ENCODE results near the gene ATRIP.
A peak's percentile ranks its signal among the peaks of the same experiment; 100 is the strongest.
"Not testable (repeated sequence)": the region's sequence is repeated elsewhere in the genome, so short reads cannot be mapped to it uniquely, and the experiment has no call there.

The ATRIP gene

DNA sequence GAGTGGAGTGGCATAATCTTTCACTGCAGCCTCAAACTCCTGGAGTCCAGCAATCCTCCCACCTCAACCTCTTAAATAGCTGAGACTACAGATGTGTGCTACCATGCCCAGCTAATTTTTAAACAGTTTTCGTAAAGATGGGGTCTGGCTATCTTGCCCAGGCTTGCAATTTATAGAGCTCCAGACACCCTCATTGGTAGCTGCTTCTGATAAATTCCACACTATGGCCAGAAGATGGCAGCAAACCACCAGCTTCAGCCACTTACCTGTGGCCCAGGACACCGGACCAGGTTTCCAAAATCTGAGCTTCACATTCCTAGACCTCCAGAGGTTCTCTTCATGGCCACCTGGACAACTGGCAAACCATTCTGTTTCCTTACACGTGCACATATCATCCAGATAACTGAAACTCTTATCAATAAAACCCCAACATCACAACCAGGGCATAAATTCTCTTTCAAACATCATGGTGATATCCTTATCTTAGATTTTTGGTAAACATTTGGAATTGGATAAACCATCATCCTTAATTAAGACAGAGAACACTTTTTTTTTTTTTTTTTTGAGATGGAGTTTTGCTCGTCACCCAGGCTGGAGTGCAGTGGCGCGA, 45.6 kb upstream of the ATRIP start (continued):
- TF ChIP-seq ZNF121 (tag by site-specific recombination; IDR thresholded peaks at IDR 0.05) (peak; percentile 100), MYNN (tag by site-specific recombination; IDR thresholded peaks at IDR 0.05; ENCODE audit: borderline replicate concordance) (no peak)

DNA sequence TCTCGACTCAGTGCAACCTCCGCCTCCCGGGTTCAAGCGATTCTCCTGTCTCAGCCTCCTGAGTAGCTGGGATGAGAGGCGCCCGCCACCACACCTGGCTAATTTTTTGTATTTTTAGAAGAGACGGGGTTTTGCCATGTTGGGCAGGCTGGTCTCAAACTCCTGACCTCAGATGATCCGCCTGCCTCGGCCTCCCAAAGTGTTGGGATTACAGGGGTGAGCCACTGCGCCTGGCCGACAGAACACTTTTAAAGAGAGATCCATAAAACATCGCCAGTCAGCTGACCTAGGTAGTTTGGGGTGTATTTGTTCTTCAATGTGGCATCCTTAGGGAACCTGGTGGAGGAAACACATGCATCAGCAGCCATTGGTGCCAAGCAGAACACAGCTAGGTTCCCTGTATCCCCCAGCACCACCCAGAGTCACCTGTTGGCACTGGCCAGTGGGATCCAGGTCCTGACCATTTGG, 45.1 kb upstream of the ATRIP start:
- not testable (repeated sequence) for H3K4me3 ChIP-seq (ENCODE audit: low read depth, low read length); H3K4me1 ChIP-seq (ENCODE audit: control insufficient read depth, insufficient read depth, low read length); H3K27ac ChIP-seq (ENCODE audit: extremely low read depth, low read depth, low read length); H3K9me3 ChIP-seq (ENCODE audit: control insufficient read depth, insufficient read depth, low read depth, low read length)
- POLR2A ChIA-PET = interaction anchor here (0.7 to 2.1 kb wide), 7 partner anchors 31 to 152 kb away, joined by 3 to 13 read pairs (median 4); partner anchors contain the start of genes CCDC51 and TMA7
- peaks cover 0 to 27% of the 10 kb centered on the region in 2 experiments; a peak in 1 of 3 replicates for H3K36me3 ChIP-seq (ENCODE audit: control insufficient read depth in 2 of 2, insufficient read depth in 1 of 2, low read length in 2 of 2)
- CTCF ChIA-PET = interaction anchor here (0.6 to 7.2 kb wide), 30 partner anchors 10 to 338 kb away, joined by 3 to 238 read pairs (median 5); partner anchors contain the start of genes CCDC51, PLXNB1 and TMA7

DNA sequence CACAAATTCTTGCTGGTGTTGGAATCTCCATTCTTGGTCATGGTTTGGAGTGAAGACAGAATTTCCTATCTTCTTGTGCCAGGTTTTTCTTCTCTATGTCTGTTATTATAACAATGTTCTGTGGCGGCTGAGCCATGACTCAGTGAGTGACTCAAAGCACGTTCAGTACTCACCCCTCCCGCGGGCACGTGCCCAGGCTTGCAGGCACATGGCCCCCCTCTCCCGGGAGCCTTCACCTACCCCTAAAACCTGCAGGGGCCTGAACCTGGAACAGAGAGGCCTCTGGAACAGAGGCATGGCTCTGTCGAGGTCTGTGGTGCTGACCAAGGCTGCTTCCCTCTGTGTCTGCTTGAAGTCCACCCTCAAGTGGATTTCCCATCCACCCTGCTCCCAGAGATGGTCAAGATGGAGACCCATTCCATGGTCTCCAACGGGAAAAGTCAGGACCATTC, 44.2 kb upstream of the ATRIP start:
- POLR2A ChIA-PET = no interaction called here
- TF ChIP-seq, protein P1, sequence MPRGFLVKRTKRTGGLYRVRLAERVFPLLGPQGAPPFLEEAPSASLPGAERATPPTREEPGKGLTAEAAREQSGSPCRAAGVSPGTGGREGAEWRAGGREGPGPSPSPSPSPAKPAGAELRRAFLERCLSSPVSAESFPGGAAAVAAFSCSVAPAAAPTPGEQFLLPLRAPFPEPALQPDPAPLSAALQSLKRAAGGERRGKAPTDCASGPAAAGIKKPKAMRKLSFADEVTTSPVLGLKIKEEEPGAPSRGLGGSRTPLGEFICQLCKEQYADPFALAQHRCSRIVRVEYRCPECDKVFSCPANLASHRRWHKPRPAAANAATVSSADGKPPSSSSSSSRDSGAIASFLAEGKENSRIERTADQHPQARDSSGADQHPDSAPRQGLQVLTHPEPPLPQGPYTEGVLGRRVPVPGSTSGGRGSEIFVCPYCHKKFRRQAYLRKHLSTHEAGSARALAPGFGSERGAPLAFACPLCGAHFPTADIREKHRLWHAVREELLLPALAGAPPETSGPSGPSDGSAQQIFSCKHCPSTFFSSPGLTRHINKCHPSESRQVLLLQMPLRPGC (tag by site-specific recombination; IDR thresholded peaks at IDR 0.05) = no peak
- TF ChIP-seq SP7 (tag by site-specific recombination; IDR thresholded peaks at IDR 0.05) = 0 out of 2 replicates have a peak, but pooled peaks have one; percentile 32
- Histone ChIP-seq H3K9me3 (ENCODE audit: control insufficient read depth, insufficient read depth, low read depth, low read length) (no peaks in the 10 kb centered on the region), H3K4me1 (ENCODE audit: control insufficient read depth, insufficient read depth, low read length) (no peaks in the 10 kb centered on the region), H3K36me3 (ENCODE audit: control insufficient read depth in 2 of 2, insufficient read depth in 1 of 2, low read length in 2 of 2) (peaks cover 0 to 33% of the 10 kb centered on the region in 2 experiments; a peak in 1 of 3 replicates), H3K27ac (ENCODE audit: extremely low read depth, low read depth, low read length) (no peak overlapping the region), H3K4me3 (ENCODE audit: low read depth, low read length) (no peak overlapping the region)
- CTCF ChIA-PET = interaction anchor here (2.6 to 7.2 kb wide), 3 partner anchors 32 to 146 kb away, joined by 15 to 238 read pairs (median 40); partner anchors contain the start of genes CCDC51 and TMA7

DNA sequence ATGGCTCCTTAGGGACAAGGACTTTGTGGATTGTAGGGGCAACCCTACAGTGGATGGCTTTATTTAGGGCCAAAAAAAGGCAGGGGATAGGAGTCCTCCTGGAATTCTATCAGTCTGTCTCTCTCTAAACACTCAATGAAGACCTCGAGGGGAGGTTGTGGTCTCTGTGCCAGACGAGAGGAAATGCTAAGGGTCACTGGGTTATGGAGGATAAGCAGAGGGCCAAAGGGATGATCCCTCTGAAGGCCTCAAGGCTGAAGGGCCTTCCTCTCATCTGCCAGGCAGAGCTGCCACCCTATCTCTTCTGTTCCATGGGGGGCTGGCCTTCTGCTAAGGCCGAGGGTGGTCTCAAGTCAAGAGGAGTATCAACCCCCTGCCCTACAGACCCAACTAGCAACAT, 43.6 kb upstream of the ATRIP start:
- H3K27ac ChIP-seq (ENCODE audit: extremely low read depth, low read depth, low read length) = no peak overlapping the region
- POLR2A ChIA-PET = interaction anchor here (1.3 kb wide), 1 partner anchor 33 kb away, joined by 5 read pairs; no protein-coding TSS in a partner anchor
- H3K4me1 ChIP-seq (ENCODE audit: control insufficient read depth, insufficient read depth, low read length) = no peaks in the 10 kb centered on the region
- H3K9me3 ChIP-seq (ENCODE audit: control insufficient read depth, insufficient read depth, low read depth, low read length) = no peaks in the 10 kb centered on the region
- TF ChIP-seq EGR2 (tag by site-specific recombination; IDR thresholded peaks at IDR 0.05; ENCODE audit: low read depth) (no peak), ZBTB17 (tag by site-specific recombination; IDR thresholded peaks at IDR 0.05) (no peak), ZNF571 (tag by site-specific recombination; IDR thresholded peaks at IDR 0.05) (no peak), ZNF76 (tag by site-specific recombination; IDR thresholded peaks at IDR 0.05; ENCODE audit: borderline replicate concordance, low read depth) (no peak), ZNF701 (tag by site-specific recombination; IDR thresholded peaks at IDR 0.05) (no peak), GFI1B (tag by site-specific recombination; IDR thresholded peaks at IDR 0.05) (no peak), ZNF16 (tag by site-specific recombination; IDR thresholded peaks at IDR 0.05; ENCODE audit: low read depth) (no peak), ZNF600 (tag by site-specific recombination; IDR thresholded peaks at IDR 0.05) (no peak)
- TF ChIP-seq, protein P2, sequence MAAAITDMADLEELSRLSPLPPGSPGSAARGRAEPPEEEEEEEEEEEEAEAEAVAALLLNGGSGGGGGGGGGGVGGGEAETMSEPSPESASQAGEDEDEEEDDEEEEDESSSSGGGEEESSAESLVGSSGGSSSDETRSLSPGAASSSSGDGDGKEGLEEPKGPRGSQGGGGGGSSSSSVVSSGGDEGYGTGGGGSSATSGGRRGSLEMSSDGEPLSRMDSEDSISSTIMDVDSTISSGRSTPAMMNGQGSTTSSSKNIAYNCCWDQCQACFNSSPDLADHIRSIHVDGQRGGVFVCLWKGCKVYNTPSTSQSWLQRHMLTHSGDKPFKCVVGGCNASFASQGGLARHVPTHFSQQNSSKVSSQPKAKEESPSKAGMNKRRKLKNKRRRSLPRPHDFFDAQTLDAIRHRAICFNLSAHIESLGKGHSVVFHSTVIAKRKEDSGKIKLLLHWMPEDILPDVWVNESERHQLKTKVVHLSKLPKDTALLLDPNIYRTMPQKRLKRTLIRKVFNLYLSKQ (tag by site-specific recombination; IDR thresholded peaks at IDR 0.05; ENCODE audit: borderline replicate concordance) = no peak
- TF ChIP-seq, protein P3, sequence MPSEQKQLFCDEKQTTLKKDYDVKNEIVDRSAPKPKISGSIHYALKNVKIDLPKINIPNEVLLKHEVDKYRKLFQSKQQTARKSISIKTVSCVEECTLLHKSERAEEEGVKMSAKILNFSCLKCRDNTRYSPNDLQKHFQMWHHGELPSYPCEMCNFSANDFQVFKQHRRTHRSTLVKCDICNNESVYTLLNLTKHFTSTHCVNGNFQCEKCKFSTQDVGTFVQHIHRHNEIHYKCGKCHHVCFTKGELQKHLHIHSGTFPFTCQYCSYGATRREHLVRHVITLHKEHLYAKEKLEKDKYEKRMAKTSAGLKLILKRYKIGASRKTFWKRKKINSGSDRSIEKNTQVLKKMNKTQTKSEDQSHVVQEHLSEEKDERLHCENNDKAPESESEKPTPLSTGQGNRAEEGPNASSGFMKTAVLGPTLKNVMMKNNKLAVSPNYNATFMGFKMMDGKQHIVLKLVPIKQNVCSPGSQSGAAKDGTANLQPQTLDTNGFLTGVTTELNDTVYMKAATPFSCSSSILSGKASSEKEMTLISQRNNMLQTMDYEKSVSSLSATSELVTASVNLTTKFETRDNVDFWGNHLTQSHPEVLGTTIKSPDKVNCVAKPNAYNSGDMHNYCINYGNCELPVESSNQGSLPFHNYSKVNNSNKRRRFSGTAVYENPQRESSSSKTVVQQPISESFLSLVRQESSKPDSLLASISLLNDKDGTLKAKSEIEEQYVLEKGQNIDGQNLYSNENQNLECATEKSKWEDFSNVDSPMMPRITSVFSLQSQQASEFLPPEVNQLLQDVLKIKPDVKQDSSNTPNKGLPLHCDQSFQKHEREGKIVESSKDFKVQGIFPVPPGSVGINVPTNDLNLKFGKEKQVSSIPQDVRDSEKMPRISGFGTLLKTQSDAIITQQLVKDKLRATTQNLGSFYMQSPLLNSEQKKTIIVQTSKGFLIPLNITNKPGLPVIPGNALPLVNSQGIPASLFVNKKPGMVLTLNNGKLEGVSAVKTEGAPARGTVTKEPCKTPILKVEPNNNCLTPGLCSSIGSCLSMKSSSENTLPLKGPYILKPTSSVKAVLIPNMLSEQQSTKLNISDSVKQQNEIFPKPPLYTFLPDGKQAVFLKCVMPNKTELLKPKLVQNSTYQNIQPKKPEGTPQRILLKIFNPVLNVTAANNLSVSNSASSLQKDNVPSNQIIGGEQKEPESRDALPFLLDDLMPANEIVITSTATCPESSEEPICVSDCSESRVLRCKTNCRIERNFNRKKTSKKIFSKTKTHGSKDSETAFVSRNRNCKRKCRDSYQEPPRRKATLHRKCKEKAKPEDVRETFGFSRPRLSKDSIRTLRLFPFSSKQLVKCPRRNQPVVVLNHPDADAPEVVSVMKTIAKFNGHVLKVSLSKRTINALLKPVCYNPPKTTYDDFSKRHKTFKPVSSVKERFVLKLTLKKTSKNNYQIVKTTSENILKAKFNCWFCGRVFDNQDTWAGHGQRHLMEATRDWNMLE (tag by site-specific recombination; conservative IDR thresholded peaks at IDR 0.05; ENCODE audit: low read depth) = no peak
- TF ChIP-seq, protein P4, sequence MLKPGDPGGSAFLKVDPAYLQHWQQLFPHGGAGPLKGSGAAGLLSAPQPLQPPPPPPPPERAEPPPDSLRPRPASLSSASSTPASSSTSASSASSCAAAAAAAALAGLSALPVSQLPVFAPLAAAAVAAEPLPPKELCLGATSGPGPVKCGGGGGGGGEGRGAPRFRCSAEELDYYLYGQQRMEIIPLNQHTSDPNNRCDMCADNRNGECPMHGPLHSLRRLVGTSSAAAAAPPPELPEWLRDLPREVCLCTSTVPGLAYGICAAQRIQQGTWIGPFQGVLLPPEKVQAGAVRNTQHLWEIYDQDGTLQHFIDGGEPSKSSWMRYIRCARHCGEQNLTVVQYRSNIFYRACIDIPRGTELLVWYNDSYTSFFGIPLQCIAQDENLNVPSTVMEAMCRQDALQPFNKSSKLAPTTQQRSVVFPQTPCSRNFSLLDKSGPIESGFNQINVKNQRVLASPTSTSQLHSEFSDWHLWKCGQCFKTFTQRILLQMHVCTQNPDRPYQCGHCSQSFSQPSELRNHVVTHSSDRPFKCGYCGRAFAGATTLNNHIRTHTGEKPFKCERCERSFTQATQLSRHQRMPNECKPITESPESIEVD (tag by site-specific recombination; IDR thresholded peaks at IDR 0.05) = no peak
- H3K36me3 ChIP-seq (ENCODE audit: control insufficient read depth in 2 of 2, insufficient read depth in 1 of 2, low read length in 2 of 2) = peaks cover 0 to 33% of the 10 kb centered on the region in 2 experiments; a peak in 1 of 3 replicates
- H3K4me3 ChIP-seq (ENCODE audit: low read depth, low read length) = no peak overlapping the region
- CTCF ChIA-PET = interaction anchor here (5.2 to 7.2 kb wide), 2 partner anchors 32 to 146 kb away, joined by 40 to 238 read pairs; no protein-coding TSS in a partner anchor
